GM12891 (cell line): ENCODE results near the gene TOP1.

Experiments
- POLR2AphosphoS5 ChIP-seq: IDR thresholded peaks from 2 replicates; pipeline ENCODE4 v1.6.1; 2011; ENCODE audit warnings: low read depth, low read length, control low read depth
- POU2F2 ChIP-seq: IDR thresholded peaks from 2 replicates; pipeline ENCODE4 v1.6.1; 2011; ENCODE audit warnings: low read depth, mild to moderate bottlenecking, control low read depth, low read length, moderate library complexity

GRCh38 chr20:41072915-41073314 lies 44.3 kb downstream of the TOP1 start:
- no peak for TF ChIP-seq POU2F2
- TF ChIP-seq POLR2AphosphoS5, result no peak
